Neural progenitor cell (in vitro differentiated cells): ENCODE data around the gene MRPS27. TPM values are rescaled to one million over a fixed set of nuclear protein-coding genes. Genes with fewer than 3 reads are reported as not detected.

ENCODE experiments used
- DNase-seq: peaks from one replicate; pipeline ENCODE4 v3.0.0-alpha.2; 2016; ENCODE audit warnings: low spot score
- H2AFZ ChIP-seq: fragments of 200-600 bp; sonication (generic); replicated peaks from 2 replicates; pipeline ENCODE4 v1.6.1; 2016; ENCODE audit warnings: antibody characterized with exemption
- H3F3A ChIP-seq: fragments of 200-600 bp; sonication (generic); 2 replicates; pipeline ENCODE4 v1.6.1; 2016; ENCODE audit warnings: antibody characterized with exemption, low read depth
- H3K27ac ChIP-seq: fragments of 200-600 bp; sonication (generic); 2 replicates; pipeline ENCODE4 v1.5.1; 2016; ENCODE audit warnings: mild to moderate bottlenecking
- H3K27me3 ChIP-seq: fragments of 200-600 bp; sonication (generic); 2 replicates; pipeline ENCODE4 v1.6.1; 2016; ENCODE audit warnings: mild to moderate bottlenecking, moderate library complexity
- H3K36me3 ChIP-seq: fragments of 200-600 bp; sonication (generic); 2 replicates; pipeline ENCODE4 v1.5.1; 2016
- H3K4me1 ChIP-seq: fragments of 200-600 bp; sonication (generic); 2 replicates; pipeline ENCODE4 v1.6.1; 2016; ENCODE audit warnings: mixed run types
- H3K4me2 ChIP-seq: fragments of 200-600 bp; sonication (generic); 2 replicates; pipeline ENCODE4 v1.6.1; 2016
- H3K4me3 ChIP-seq: fragments of 200-600 bp; sonication (generic); 2 replicates; pipeline ENCODE4 v1.5.1; 2016
- H3K79me2 ChIP-seq: fragments of 200-600 bp; sonication (generic); 2 replicates; pipeline ENCODE4 v1.6.1; 2016; ENCODE audit warnings: low read depth
- H3K9ac ChIP-seq: fragments of 200-600 bp; sonication (generic); 2 replicates; pipeline ENCODE4 v1.6.1; 2016
- H3K9me3 ChIP-seq: fragments of 200-600 bp; sonication (generic); 2 replicates; pipeline ENCODE4 v1.5.1; 2016; ENCODE audit warnings: low read depth
- H4K20me1 ChIP-seq: fragments of 200-600 bp; sonication (generic); 2 replicates; pipeline ENCODE4 v1.6.1; 2016; ENCODE audit warnings: low read depth
- H3K27ac Mint-ChIP-seq: 3 replicates; pipeline ENCODE4 v1.8.0; 2021; ENCODE audit warnings: mixed read lengths
- H3K27me3 Mint-ChIP-seq: 2 replicates; pipeline ENCODE4 v1.8.0; 2022; ENCODE audit warnings: low read depth, mild to moderate bottlenecking, inconsistent platforms, moderate library complexity, mixed read lengths; ENCODE audit not compliant: insufficient read depth
- H3K36me3 Mint-ChIP-seq: 3 replicates; pipeline ENCODE4 v1.8.0; 2021; ENCODE audit warnings: mixed read lengths
- H3K4me1 Mint-ChIP-seq: 3 replicates; pipeline ENCODE4 v1.8.0; 2021; ENCODE audit warnings: mixed read lengths
- H3K4me3 Mint-ChIP-seq: 3 replicates; pipeline ENCODE4 v1.8.0; 2021; ENCODE audit warnings: mild to moderate bottlenecking, moderate library complexity, mixed read lengths
- H3K9me3 Mint-ChIP-seq: 3 replicates; pipeline ENCODE4 v1.8.0; 2020; ENCODE audit warnings: mixed read lengths
- EZH2 ChIP-seq: fragments of 200-600 bp; sonication (generic); IDR thresholded peaks from 2 replicates; pipeline ENCODE4 v1.6.1; 2017; ENCODE audit warnings: antibody characterized with exemption, mild to moderate bottlenecking, moderate library complexity
- EZH2phosphoT487 ChIP-seq: fragments of 200-600 bp; sonication (generic); IDR thresholded peaks from 2 replicates; pipeline ENCODE4 v1.6.1; 2017; ENCODE audit warnings: antibody characterized with exemption
- total RNA-seq: library from RNA; depleted of rRNA; stranded (reverse); fragments of >200 nt; gene quantifications from 2 replicates; pipeline ENCODE4 v1.2.3, GENCODE V29; 2015; ENCODE audit warnings: low replicate concordance
- TF ChIP-seq, protein P1 (sequence below): fragments of 200-600 bp; sonication (generic); IDR thresholded peaks from 2 replicates; pipeline ENCODE4 v1.5.1; 2017; ENCODE audit warnings: antibody characterized with exemption, mild to moderate bottlenecking

Gene MRPS27
- total RNA-seq, 1 donor from 2014 or later, result 154 TPM

DNA sequence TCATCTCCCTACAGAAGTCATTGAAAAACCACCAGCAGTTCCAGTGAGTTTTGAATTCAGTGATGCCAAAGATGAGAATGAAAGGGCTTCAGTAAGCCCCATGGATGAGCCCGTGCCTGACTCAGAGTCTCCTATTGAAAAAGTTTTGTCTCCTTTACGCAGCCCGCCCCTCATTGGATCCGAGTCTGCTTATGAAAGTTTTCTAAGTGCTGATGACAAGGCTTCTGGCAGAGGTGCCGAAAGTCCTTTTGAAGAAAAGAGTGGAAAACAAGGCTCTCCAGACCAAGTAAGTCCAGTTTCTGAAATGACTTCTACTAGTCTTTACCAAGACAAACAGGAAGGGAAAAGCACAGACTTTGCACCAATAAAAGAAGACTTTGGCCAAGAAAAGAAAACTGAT lies 122.6 kb downstream of the MRPS27 start:
- peaks cover 90% of the 10 kb centered on the region for H3K36me3 Mint-ChIP-seq
- Histone ChIP-seq H3K9me3 (no peaks in the 10 kb centered on the region), H4K20me1 (peaks cover 6% of the 10 kb centered on the region), H3K4me1 (no peaks in the 10 kb centered on the region), H3F3A (no peaks in the 10 kb centered on the region), H3K4me3 (no peak overlapping the region), H3K79me2 (peaks cover 9% of the 10 kb centered on the region), H3K27ac (no peak overlapping the region), H3K36me3 (peaks cover 6% of the 10 kb centered on the region), H3K4me2 (no peak overlapping the region), H3K9ac (no peak overlapping the region), H3K27me3 (no peaks in the 10 kb centered on the region), H2AFZ (no peak overlapping the region)
- H3K9me3 Mint-ChIP-seq, result peaks cover 28% of the 10 kb centered on the region
- DNase-seq, result no peak
- no peaks in the 10 kb centered on the region for H3K4me1 Mint-ChIP-seq
- no peak overlapping the region for H3K27ac Mint-ChIP-seq
- TF ChIP-seq EZH2, result no peak
- TF ChIP-seq EZH2phosphoT487, result no peak
- TF ChIP-seq, protein P1, sequence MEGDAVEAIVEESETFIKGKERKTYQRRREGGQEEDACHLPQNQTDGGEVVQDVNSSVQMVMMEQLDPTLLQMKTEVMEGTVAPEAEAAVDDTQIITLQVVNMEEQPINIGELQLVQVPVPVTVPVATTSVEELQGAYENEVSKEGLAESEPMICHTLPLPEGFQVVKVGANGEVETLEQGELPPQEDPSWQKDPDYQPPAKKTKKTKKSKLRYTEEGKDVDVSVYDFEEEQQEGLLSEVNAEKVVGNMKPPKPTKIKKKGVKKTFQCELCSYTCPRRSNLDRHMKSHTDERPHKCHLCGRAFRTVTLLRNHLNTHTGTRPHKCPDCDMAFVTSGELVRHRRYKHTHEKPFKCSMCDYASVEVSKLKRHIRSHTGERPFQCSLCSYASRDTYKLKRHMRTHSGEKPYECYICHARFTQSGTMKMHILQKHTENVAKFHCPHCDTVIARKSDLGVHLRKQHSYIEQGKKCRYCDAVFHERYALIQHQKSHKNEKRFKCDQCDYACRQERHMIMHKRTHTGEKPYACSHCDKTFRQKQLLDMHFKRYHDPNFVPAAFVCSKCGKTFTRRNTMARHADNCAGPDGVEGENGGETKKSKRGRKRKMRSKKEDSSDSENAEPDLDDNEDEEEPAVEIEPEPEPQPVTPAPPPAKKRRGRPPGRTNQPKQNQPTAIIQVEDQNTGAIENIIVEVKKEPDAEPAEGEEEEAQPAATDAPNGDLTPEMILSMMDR, result no peak
- peaks cover 9% of the 10 kb centered on the region for H3K27me3 Mint-ChIP-seq
- H3K4me3 Mint-ChIP-seq, result no peak overlapping the region

DNA sequence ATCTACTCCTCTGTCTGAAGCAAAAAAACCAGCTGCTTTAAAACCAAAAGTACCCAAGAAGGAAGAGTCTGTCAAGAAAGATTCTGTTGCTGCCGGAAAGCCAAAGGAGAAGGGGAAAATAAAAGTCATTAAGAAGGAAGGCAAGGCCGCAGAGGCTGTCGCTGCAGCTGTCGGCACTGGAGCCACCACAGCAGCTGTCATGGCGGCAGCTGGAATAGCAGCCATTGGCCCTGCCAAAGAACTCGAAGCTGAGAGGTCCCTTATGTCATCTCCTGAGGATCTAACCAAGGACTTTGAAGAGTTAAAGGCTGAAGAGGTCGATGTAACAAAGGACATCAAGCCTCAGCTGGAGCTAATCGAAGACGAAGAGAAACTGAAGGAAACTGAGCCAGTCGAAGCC lies 124.5 kb downstream of the MRPS27 start:
- Histone ChIP-seq H3K9ac (no peak overlapping the region), H3F3A (no peaks in the 10 kb centered on the region), H4K20me1 (peaks cover 5% of the 10 kb centered on the region), H3K9me3 (no peaks in the 10 kb centered on the region), H3K4me1 (no peaks in the 10 kb centered on the region), H2AFZ (no peak overlapping the region), H3K4me2 (no peak overlapping the region), H3K4me3 (no peak overlapping the region), H3K79me2 (peaks cover 12% of the 10 kb centered on the region), H3K27me3 (no peaks in the 10 kb centered on the region), H3K36me3 (peaks cover 6% of the 10 kb centered on the region), H3K27ac (no peak overlapping the region)
- peaks cover 9% of the 10 kb centered on the region for H3K27me3 Mint-ChIP-seq
- no peak for DNase-seq
- H3K4me3 Mint-ChIP-seq, result no peak overlapping the region
- no peak overlapping the region for H3K27ac Mint-ChIP-seq
- H3K4me1 Mint-ChIP-seq, result no peaks in the 10 kb centered on the region
- TF ChIP-seq EZH2 (no peak), EZH2phosphoT487 (no peak)
- TF ChIP-seq, protein P1, result no peak
- H3K9me3 Mint-ChIP-seq, result peaks cover 28% of the 10 kb centered on the region
- peaks cover 96% of the 10 kb centered on the region for H3K36me3 Mint-ChIP-seq

DNA sequence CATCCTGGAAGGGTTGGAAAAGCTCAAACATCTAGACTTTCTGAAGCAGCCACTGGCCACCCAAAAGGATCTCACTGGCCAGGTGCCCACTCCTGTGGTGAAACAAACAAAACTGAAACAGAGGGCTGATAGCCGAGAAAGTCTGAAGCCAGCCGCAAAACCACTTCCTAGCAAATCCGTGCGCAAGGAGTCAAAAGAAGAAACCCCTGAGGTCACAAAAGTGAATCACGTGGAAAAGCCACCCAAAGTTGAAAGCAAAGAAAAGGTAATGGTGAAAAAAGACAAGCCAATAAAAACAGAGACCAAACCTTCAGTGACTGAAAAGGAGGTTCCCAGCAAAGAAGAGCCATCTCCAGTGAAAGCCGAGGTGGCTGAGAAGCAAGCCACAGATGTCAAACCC lies 125.2 kb downstream of the MRPS27 start:
- no peaks in the 10 kb centered on the region for H3K4me1 Mint-ChIP-seq
- Histone ChIP-seq H4K20me1 (peaks cover 12% of the 10 kb centered on the region), H3K27me3 (no peaks in the 10 kb centered on the region), H3K9ac (no peak overlapping the region), H2AFZ (no peak overlapping the region), H3K79me2 (peaks cover 14% of the 10 kb centered on the region), H3K36me3 (peaks cover 6% of the 10 kb centered on the region), H3K4me1 (no peaks in the 10 kb centered on the region), H3K9me3 (no peaks in the 10 kb centered on the region), H3F3A (no peaks in the 10 kb centered on the region), H3K4me3 (no peak overlapping the region), H3K4me2 (no peak overlapping the region), H3K27ac (no peak overlapping the region)
- peaks cover 27% of the 10 kb centered on the region for H3K9me3 Mint-ChIP-seq
- no peak for DNase-seq
- H3K27ac Mint-ChIP-seq, result no peak overlapping the region
- no peak overlapping the region for H3K4me3 Mint-ChIP-seq
- TF ChIP-seq EZH2phosphoT487, result no peak
- TF ChIP-seq, protein P1, result no peak
- no peak for TF ChIP-seq EZH2
- H3K36me3 Mint-ChIP-seq, result peaks cover 98% of the 10 kb centered on the region
- peaks cover 9% of the 10 kb centered on the region for H3K27me3 Mint-ChIP-seq
